ENCODE measurements around the gene MX1. TPM values are rescaled to one million over a fixed set of nuclear protein-coding genes. Genes with fewer than 3 reads are reported as not detected.

Gene MX1
- total and polyA plus RNA-seq, 8 donors, result 4.9 to 21.4 (median 11.2) TPM

GRCh38 chr21:41472753-41473548 is 46.9 kb downstream of the MX1 start:
- TF ChIP-seq CTCF (IDR thresholded peaks at IDR 0.05), result no peak
- DNase-seq (no peak), FAIRE-seq (no peak), ATAC-seq (no peak)
- H3K4me1 ChIP-seq, result peaks cover under 1 to 1% (median under 1%) of the 10 kb centered on the region in 3 donors
- no peak overlapping the region for H3K27ac ChIP-seq
- no peak overlapping the region for H3K4me3 ChIP-seq
- no peaks in the 10 kb centered on the region for H3K9me3 ChIP-seq
- H3K36me3 ChIP-seq, result peaks cover 0 to 66% (median 33%) of the 10 kb centered on the region in 3 donors
- no peaks in the 10 kb centered on the region for H3K27me3 ChIP-seq
- 75% methylated on average over 33 of the region's 33 CpGs for WGBS, 2 donors
- intact Hi-C loops (cut with DNase I), result no loop called here

GRCh38 chr21:41475714-41476420 is 49.8 kb downstream of the MX1 start:
- no peak overlapping the region for H3K4me3 ChIP-seq
- WGBS, 2 donors, result 76 to 79% methylated on average over 15 of the region's 15 CpGs
- H3K27ac ChIP-seq, result no peak overlapping the region
- no peaks in the 10 kb centered on the region for H3K27me3 ChIP-seq
- FAIRE-seq (no peak), ATAC-seq (no peak), DNase-seq (no peak)
- H3K9me3 ChIP-seq, result no peaks in the 10 kb centered on the region
- peaks cover 23 to 27% (median 25%) of the 10 kb centered on the region in 3 donors for H3K4me1 ChIP-seq
- no peak for TF ChIP-seq CTCF (IDR thresholded peaks at IDR 0.05)
- intact Hi-C loops (cut with DNase I), result no loop called here
- peaks cover 0 to 59% (median 11%) of the 10 kb centered on the region in 3 donors for H3K36me3 ChIP-seq

GRCh38 chr21:41477641-41478318 is 51.7 kb downstream of the MX1 start:
- H3K27me3 ChIP-seq, result no peaks in the 10 kb centered on the region
- ATAC-seq (peak; percentile 61 to 79 (median 68)), FAIRE-seq (no peak), DNase-seq (peak in 3 of 6 donors; percentile 64 to 76 (median 67))
- 27 to 29% methylated on average over 15 of the region's 15 CpGs for WGBS, 2 donors
- intact Hi-C loops (cut with DNase I), result no loop called here
- peaks cover 25 to 29% (median 27%) of the 10 kb centered on the region in 3 donors for H3K4me1 ChIP-seq
- peak overlapping the region in 2 of 4 donors; percentile 9 to 30 for H3K27ac ChIP-seq
- no peaks in the 10 kb centered on the region for H3K9me3 ChIP-seq
- peaks cover 0 to 58% (median 6%) of the 10 kb centered on the region in 3 donors for H3K36me3 ChIP-seq
- TF ChIP-seq CTCF (IDR thresholded peaks at IDR 0.05), result no peak
- H3K4me3 ChIP-seq, result no peak overlapping the region

- no peak for DNase-seq
- peak; percentile 3 to 36 (median 14) for ATAC-seq
- H3K4me1 ChIP-seq, result peaks cover 27 to 30% (median 29%) of the 10 kb centered on the region in 3 donors
- no peak for FAIRE-seq
- H3K27ac ChIP-seq, result peak overlapping the region in 2 of 4 donors; percentile 9 to 30
- TF ChIP-seq CTCF (IDR thresholded peaks at IDR 0.05), result no peak
- peaks cover 0 to 52% (median 0%) of the 10 kb centered on the region in 3 donors for H3K36me3 ChIP-seq
- H3K9me3 ChIP-seq, result no peaks in the 10 kb centered on the region
- intact Hi-C loops (cut with DNase I), result no loop called here
- H3K4me3 ChIP-seq, result no peak overlapping the region
- WGBS, 2 donors, result 47 to 51% methylated on average over 11 of the region's 11 CpGs
- H3K27me3 ChIP-seq, result no peaks in the 10 kb centered on the region
These were observed 52.5 kb downstream of the MX1 start for GRCh38 chr21:41478319-41479177.
